HuH-7 (cell line): ENCODE measurements around the gene USP3.

Experiments used
- DNase-seq: peaks from one replicate; pipeline ENCODE4 v3.0.0; 2011; ENCODE audit warnings: low spot score

Gene USP3

GRCh38 chr15:63504247-63504978 lies at the start of gene USP3:
USP3 (plus strand) TSS chr15:63504593; CDS start chr15:63504740, 147 bp downstream.
- peak; percentile 67 for DNase-seq

- DNase-seq = no peak
Observed at GRCh38 chr15:63456258-63456657, 48.1 kb upstream of the USP3 start.

- no peak for DNase-seq
Observed at GRCh38 chr15:63457379-63457778, 47.0 kb upstream of the USP3 start.

GRCh38 chr15:63458026-63458425 lies 46.4 kb upstream of the USP3 start:
- DNase-seq = no peak

GRCh38 chr15:63458794-63459395 lies 45.5 kb upstream of the USP3 start:
- DNase-seq = no peak

- DNase-seq = no peak
Observed at GRCh38 chr15:63460210-63461155, 43.9 kb upstream of the USP3 start.

- no peak for DNase-seq
Observed at GRCh38 chr15:63461230-63461985, 43.0 kb upstream of the USP3 start.

- DNase-seq = no peak
Observed at GRCh38 chr15:63462088-63462487, 42.3 kb upstream of the USP3 start.

- DNase-seq = no peak
Observed at GRCh38 chr15:63463036-63463435, 41.4 kb upstream of the USP3 start.

- no peak for DNase-seq
Observed at GRCh38 chr15:63463793-63464192, 40.6 kb upstream of the USP3 start.

- DNase-seq = no peak
Observed at GRCh38 chr15:63465104-63465503, 39.3 kb upstream of the USP3 start.

- peak; percentile 81 for DNase-seq
Observed at GRCh38 chr15:63466378-63467192, 37.8 kb upstream of the USP3 start.

- no peak for DNase-seq
Observed at GRCh38 chr15:63469190-63469589, 35.2 kb upstream of the USP3 start.

GRCh38 chr15:63469984-63470383 lies 34.4 kb upstream of the USP3 start:
- no peak for DNase-seq

- DNase-seq = no peak
Observed at GRCh38 chr15:63473007-63473748, 31.2 kb upstream of the USP3 start.

- no peak for DNase-seq
Observed at GRCh38 chr15:63473749-63473998, 30.7 kb upstream of the USP3 start.

GRCh38 chr15:63473999-63474809 lies 30.2 kb upstream of the USP3 start:
- DNase-seq = peak; percentile 55

- no peak for DNase-seq
Observed at GRCh38 chr15:63474810-63475316, 29.5 kb upstream of the USP3 start.

- no peak for DNase-seq
Observed at GRCh38 chr15:63475707-63476106, 28.7 kb upstream of the USP3 start.

- DNase-seq = no peak
Observed at GRCh38 chr15:63476229-63476632, 28.2 kb upstream of the USP3 start.
